NCI-H1092 (cell line): ENCODE data around the gene CASTOR1.

Experiments used
- DNase-seq: peaks from one replicate; lab custom pipeline; 2025; lab: John Stamatoyannopoulos, UW

CASTOR1 gene

GRCh38 chr22:30245181-30245984 is 43.9 kb downstream of the CASTOR1 start:
- DNase-seq = no peak

GRCh38 chr22:30244641-30245040 is 44.7 kb downstream of the CASTOR1 start:
- DNase-seq = no peak

- DNase-seq = no peak
Observed at GRCh38 chr22:30244066-30244465, 45.2 kb downstream of the CASTOR1 start.

GRCh38 chr22:30243661-30244060 is 45.6 kb downstream of the CASTOR1 start:
- no peak for DNase-seq

- DNase-seq = no peak
Observed at GRCh38 chr22:30241576-30242371, 47.5 kb downstream of the CASTOR1 start.

- no peak for DNase-seq
Observed at GRCh38 chr22:30240541-30241417, 48.5 kb downstream of the CASTOR1 start.

GRCh38 chr22:30239488-30240405 is 49.6 kb downstream of the CASTOR1 start:
- DNase-seq = no peak

GRCh38 chr22:30238661-30239487 is 50.4 kb downstream of the CASTOR1 start:
- no peak for DNase-seq

GRCh38 chr22:30238136-30238535 is 51.2 kb downstream of the CASTOR1 start:
- DNase-seq = no peak

- DNase-seq = no peak
Observed at GRCh38 chr22:30236875-30237274, 52.4 kb downstream of the CASTOR1 start.

GRCh38 chr22:30235687-30236170 is 53.6 kb downstream of the CASTOR1 start:
- DNase-seq = no peak
